GM18951 (cell line): ENCODE results near the gene ARSD.
"Not testable (repeated sequence)": the region's sequence is repeated elsewhere in the genome, so short reads cannot be mapped to it uniquely, and the experiment has no call there.

ENCODE experiments used
- POLR2A ChIP-seq: IDR thresholded peaks from 4 replicates; pipeline ENCODE4 v1.6.1; 2011; ENCODE audit warnings: mild to moderate bottlenecking; ENCODE audit not compliant: insufficient read length, insufficient read depth; ENCODE audit errors: extremely low read depth
- in situ Hi-C: fragments of 300-500 bp; cut with MboI; formaldehyde crosslinking; loops from one replicate; pipeline ENCODE4 v1.12.0; 2022; ENCODE audit warnings: low sequenced_read_pairs, mixed read lengths, inconsistent platforms; ENCODE audit not compliant: unreplicated experiment

The ARSD gene

GRCh38 chrX:2921193-2921592 is 7.9 kb downstream of the ARSD start:
- in situ Hi-C loops = no loop called here
- no peak for TF ChIP-seq POLR2A

GRCh38 chrX:2917767-2918166 is 11.4 kb downstream of the ARSD start:
- in situ Hi-C loops = no loop called here

GRCh38 chrX:2913118-2913517 is 16.0 kb downstream of the ARSD start:
- in situ Hi-C loops = no loop called here
- no peak for TF ChIP-seq POLR2A

More at GRCh38 chrX:2917767-2918166, 11.4 kb downstream of the ARSD start:
- no peak for TF ChIP-seq POLR2A

- no peak for TF ChIP-seq POLR2A
- in situ Hi-C loops = no loop called here
Observed at GRCh38 chrX:2910109-2910508, 19.0 kb downstream of the ARSD start.

- in situ Hi-C loops = no loop called here
- TF ChIP-seq POLR2A = no peak
Observed at GRCh38 chrX:2908125-2908685, 20.9 kb downstream of the ARSD start.

GRCh38 chrX:2907295-2907694 is 21.8 kb downstream of the ARSD start:
- in situ Hi-C loops = no loop called here
- no peak for TF ChIP-seq POLR2A

- no peak for TF ChIP-seq POLR2A
- in situ Hi-C loops = no loop called here
Observed at GRCh38 chrX:2903366-2903765, 25.8 kb downstream of the ARSD start.

- TF ChIP-seq POLR2A = no peak
- in situ Hi-C loops = no loop called here
Observed at GRCh38 chrX:2902841-2903240, 26.3 kb downstream of the ARSD start.

- TF ChIP-seq POLR2A = no peak
- in situ Hi-C loops = no loop called here
Observed at GRCh38 chrX:2901367-2902036, 27.6 kb downstream of the ARSD start.

GRCh38 chrX:2898846-2899512 is 30.2 kb downstream of the ARSD start:
- in situ Hi-C loops = no loop called here
- no peak for TF ChIP-seq POLR2A

GRCh38 chrX:2897690-2898623 is 31.2 kb downstream of the ARSD start:
- in situ Hi-C loops = not testable (repeated sequence)

- no peak for TF ChIP-seq POLR2A
- in situ Hi-C loops = no loop called here
Observed at GRCh38 chrX:2897311-2897689, 31.8 kb downstream of the ARSD start.

- no peak for TF ChIP-seq POLR2A
- in situ Hi-C loops = no loop called here
Observed at GRCh38 chrX:2894885-2895292, 34.2 kb downstream of the ARSD start.
